ENCODE results near the gene ACTL7A. TPM values are rescaled to one million over a fixed set of nuclear protein-coding genes. Genes with fewer than 3 reads are reported as not detected.

Gene ACTL7A
- total and polyA plus RNA-seq, 9 of the 15 experiments (the other 6 are each of a cell fraction or from before 2014, with no cell fraction given): not detected

GRCh38 chr9:108842610-108843295 is 19.3 kb upstream of the ACTL7A start (continued):
- TF ChIP-seq NFRKB (IDR thresholded peaks at IDR 0.05; ENCODE audit: low read depth) (no peak), NELFE (IDR thresholded peaks at IDR 0.05; ENCODE audit: insufficient read depth, insufficient read length) (no peak), L3MBTL2 (IDR thresholded peaks at IDR 0.05) (peak; percentile 49), C11orf30 (IDR thresholded peaks at IDR 0.05; ENCODE audit: low read depth) (no peak), ZNF253 (CRISPR knock-in tag; conservative IDR thresholded peaks at IDR 0.05) (no peak), ARHGAP35 (IDR thresholded peaks at IDR 0.05; ENCODE audit: partially characterized antibody) (peak; percentile 15), TSHZ1 (CRISPR knock-in tag; IDR thresholded peaks at IDR 0.05) (no peak), PKNOX1 (IDR thresholded peaks at IDR 0.05) (peak; percentile 29; the same call in 1 of the 2 replicates), RBM25 (IDR thresholded peaks at IDR 0.05; ENCODE audit: low read depth, low read length, severe bottlenecking) (peak; percentile 33)
- TF ChIP-seq, protein P1, sequence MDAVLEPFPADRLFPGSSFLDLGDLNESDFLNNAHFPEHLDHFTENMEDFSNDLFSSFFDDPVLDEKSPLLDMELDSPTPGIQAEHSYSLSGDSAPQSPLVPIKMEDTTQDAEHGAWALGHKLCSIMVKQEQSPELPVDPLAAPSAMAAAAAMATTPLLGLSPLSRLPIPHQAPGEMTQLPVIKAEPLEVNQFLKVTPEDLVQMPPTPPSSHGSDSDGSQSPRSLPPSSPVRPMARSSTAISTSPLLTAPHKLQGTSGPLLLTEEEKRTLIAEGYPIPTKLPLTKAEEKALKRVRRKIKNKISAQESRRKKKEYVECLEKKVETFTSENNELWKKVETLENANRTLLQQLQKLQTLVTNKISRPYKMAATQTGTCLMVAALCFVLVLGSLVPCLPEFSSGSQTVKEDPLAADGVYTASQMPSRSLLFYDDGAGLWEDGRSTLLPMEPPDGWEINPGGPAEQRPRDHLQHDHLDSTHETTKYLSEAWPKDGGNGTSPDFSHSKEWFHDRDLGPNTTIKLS (IDR thresholded peaks at IDR 0.05; ENCODE audit: borderline replicate concordance, low read depth): peak; percentile 52; the same call in 1 of the 2 replicates

Data from K562 (cell line).